NCI-H1105 (cell line): ENCODE measurements around the gene HADH.
"Not testable (repeated sequence)": the region's sequence is repeated elsewhere in the genome, so short reads cannot be mapped to it uniquely, and the experiment has no call there.

Experiments
- DNase-seq: peaks from one replicate; lab custom pipeline; 2025; lab: John Stamatoyannopoulos, UW

The HADH gene

DNA sequence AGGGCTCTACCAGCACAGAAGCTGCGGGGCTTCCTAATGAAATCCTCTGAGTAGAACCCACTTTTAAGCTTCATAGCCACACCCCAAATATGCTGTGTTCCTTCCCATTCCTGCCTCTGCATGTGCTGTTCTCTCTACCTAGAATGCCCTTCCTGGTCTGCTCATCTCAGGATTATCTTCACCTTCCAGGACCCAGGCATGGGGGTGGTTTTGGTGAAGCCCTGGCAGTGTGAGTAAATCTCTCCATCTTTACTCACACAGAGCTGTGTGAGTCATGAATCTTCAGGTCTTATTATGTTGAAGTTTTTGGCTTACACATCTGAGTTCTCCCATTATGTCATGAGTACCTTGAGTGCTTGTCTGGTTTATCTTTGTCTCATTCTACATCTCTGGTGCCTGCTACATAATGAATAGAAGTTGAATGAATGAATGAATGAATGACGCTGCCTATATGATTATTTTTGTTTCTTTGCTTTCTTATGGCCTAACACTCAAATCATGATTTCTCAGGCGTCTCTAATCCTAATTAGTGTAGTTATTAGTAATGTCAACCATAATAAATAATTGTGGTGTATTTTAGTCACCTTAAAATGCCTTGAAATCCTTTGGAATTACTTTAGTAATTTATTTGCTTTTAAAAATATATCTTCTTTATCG is 41.9 kb downstream of the HADH start:
- DNase-seq = no peak

DNA sequence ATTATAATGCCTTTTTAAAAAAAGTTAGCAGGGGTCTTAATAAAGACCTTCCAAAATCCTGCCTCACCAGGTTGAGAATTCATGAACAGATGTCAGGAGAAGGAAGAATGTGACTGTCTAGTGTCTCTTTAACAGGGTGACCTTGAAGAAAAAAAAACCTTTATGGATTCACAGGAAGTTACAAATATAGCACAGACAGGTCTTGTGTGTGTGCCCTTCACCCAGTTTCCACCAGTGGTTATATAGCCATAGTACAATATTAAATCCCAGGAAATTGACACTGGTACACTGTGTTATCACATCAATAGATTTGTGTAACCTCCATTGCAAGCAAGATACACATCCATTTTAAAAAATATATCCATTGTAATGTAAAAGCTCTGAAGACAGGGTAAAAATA is 43.7 kb downstream of the HADH start:
- no peak for DNase-seq

DNA sequence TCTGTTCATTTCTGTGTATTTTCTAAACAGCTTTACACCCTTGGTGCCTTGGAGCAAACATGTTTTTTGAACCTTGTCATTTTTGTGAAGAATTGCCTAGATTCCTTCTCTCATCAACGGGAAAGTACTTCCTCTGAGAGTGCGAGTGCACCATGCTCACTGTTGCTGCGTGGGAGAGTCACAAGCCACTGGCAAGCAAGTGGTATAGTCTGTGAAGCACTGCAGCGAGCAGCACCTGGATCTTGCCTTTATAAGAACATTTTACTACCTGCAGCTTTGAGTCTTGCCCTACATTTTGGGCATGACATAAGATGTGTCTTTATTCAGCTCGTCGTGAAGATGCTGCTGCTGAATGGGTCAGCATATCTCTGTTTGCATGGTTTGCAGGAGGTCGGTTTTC is 44.9 kb downstream of the HADH start:
- DNase-seq = no peak

DNA sequence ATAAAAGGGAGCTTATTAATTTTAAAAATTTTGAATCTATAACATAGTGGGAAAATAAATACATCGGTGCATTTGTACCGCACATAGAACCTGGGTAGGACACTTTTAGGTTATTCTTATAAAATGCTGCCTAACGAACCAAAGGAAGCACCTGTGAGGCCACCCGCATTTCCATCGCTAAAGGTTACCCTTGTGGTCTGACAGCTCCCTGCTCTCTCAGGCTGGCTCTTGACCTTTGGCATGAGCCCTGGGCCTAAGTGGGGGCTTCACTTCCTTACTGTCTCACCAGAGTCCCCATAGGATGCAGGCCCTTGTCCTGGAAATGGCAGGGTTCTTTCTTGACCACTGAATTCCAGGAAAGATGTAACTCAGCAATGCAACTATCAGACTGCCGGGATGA is 46.0 kb downstream of the HADH start:
- no peak for DNase-seq

DNA sequence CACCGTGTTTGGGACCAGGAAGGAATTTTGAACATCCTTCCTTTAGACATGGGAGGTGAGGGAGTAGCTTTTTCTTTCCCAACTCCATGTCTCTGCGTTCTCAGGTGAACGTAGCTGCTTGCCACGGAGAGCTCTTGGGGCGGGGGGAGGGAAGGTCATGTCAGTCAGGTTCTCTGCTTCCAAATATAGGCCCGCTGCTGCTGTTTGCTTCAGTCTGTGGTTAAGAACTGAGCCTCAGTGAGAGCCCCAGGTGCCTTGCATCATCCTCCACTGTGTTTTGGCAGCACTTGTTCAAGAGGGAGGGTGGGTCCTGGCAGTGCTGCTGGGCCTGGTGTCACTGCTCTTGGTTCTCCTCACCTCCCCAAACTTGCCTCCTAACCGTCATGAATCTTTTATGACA is 46.5 kb downstream of the HADH start:
- no peak for DNase-seq

DNA sequence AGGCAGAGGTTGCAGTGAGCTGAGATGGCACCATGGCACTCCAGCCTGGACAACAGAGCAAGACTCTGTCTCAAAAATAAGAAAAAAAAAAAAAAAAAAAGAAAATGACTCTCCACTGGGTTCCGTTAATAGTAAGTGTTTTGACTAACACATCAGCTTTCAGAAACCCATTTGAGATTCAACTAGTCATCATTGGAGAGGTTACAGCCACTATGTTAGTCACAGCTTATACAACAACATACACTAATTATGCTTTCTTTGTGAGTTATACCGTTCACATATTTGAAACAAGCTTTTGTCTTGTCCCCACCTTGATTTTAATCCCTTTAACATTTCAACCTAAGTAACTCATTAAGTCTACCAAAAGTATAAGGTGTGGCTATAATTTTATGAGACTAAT is 48.2 kb downstream of the HADH start:
- no peak for DNase-seq

DNA sequence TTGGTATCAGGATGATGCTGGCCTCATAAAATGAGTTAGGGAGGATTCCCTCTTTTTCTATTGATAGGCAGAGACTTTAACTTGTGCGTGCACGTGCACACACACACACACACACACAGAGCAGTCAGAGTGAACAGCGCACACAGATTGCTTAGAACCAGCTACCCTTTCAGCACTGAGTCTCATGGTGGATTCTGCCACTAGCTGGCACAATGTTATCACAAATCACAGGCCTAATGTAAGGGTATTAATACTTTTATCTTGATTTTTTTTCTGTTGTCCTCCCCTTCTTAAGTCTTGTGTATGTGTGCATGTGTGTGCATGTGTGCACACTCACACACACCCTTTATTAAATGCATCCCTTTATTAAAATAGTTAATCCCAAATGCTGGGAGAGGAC is 53.2 kb downstream of the HADH start:
- no peak for DNase-seq

DNA sequence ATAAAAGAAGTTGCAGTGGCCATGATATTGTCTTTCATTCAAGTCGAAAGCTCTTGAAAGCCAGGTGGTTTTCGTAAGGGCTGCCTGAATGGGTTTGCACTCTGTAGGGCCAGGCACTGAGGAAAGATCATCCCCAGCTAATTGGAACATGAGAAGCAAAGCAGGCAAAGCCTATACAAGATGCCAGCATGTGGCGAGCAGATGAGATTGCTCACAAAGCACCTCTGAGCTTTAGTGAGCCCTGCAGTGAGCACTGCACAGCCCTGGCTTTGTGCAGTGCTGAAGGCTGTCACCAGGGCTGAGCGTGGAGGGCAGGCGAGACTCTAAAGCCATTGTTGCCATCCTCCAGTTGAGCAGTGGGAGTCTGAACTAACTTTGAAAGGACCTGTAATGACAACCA is 53.8 kb downstream of the HADH start:
- DNase-seq = no peak

DNA sequence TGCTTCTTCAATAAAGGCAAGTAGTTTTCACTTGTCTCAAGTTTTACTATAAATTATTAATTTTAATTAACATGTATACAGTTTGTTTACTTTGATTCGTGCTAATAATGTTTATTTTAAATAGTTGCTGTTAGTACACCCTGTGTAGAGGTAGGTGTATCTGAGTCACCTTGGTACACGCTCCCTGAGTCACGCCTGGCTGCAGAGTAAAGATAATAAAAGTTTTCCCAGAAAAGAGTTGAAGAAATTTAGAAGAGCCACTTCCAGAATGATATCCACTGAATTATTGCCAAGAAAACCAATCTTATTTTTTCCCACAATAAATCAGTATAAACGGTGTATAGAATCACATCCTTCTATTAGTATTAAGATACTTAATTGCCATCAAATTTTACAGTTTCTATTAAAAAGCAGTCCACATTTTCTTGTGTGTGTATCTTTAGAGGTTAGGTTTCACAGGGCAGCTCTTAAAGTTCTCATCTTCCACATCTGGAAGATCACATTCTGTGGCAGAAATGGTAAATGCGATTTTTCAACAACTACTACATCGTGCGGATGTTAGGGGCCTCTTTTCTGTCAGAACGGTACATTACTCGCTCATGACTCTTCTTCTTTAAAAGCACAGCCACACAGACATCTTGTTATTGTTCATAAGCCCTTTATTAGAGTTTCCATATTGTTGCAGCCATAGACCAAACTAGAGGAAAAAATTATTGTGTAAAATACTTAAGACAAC is 55.4 kb downstream of the HADH start:
- no peak for DNase-seq

DNA sequence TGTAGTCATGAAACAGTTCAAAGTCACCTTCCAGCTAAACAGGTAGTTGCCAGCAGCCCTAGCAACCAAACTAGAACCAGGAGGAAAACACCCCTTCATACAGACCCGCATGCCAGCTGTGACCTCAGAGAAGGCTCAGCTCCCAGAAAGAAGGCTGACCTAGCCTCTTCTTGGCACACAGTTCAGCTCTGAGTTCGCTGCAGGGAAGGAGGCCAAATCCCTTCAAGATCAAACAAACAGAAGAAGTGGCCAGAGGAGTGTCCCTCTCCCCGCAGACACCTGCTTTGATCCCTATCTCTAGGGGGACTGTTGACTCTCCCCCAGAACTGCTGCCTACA is 56.0 kb downstream of the HADH start:
- DNase-seq = no peak

DNA sequence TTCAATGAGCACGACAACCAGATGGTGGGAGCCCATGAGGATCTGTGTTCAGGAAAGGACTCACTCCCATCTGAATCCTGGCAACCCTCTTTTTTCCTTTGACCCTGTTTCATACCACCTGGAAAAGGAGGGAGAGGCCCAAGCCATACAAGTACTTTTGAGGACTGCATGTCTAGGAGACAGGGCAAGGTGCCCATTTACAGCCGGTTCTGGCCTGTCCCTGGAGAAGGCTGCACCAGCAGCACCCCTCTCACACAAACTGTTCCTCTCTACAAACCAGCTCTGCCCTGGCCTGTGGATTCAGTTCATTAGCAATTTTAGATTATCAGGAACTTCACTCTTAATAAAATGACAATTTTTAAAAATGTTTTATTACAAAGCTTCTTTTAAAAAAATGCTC is 57.5 kb downstream of the HADH start:
- no peak for DNase-seq

DNA sequence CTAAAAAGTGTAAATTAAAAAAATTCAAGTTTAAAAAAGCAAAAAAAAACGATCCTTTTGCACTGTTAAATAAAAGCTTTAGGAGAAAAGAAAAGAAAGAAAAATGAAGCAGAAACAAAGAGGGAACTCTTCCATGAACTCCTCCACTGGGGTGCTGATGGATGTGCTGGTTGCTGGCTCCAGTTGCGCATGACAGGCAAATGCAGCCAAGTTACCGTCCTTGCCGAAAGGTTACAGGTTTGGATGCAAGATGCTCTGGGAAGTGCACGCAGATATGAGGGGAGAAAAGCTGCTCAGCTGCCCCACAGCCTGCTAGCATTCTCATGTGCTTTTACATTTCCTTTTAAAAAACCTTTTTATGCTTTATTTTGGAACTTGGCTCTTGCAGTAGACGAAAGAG is 58.5 kb downstream of the HADH start:
- DNase-seq = no peak

DNA sequence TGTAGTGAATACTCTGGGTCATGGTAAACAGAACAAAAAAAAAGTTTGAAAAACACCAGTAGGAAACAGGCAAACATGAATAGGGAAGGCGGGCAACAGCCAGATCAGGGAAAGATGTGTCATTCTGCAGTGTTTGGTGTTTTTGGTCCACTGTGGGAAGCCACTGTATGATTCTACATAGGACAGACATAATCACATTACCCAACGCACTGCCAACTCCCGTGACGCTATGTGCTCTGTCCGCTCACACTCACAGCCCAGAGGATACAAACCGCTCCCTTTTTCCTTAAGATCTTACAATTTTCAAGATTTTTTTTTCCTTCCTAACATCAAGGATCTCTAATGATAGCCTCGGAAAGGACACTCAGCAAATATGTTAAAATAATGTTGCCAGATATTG is 59.3 kb downstream of the HADH start:
- no peak for DNase-seq

DNA sequence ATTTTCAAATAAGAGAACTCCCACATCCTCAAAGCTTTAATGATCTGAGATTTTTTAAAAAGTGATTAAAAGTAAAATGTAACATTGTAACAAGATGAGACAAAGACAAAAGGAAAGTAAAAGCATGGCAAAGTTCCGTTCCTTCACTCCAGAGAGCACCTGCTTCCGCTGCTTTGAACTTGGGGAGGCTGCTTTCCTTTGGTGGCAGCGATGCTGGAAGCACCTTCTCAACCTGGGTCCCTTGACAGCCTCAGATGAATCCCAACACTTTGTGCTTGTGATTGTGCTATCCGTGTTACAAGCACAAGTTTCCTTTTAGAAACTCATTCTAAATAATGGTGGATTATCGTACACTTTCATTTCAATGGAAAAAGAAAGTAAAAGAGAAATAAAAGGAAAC is 59.7 kb downstream of the HADH start:
- no peak for DNase-seq

DNA sequence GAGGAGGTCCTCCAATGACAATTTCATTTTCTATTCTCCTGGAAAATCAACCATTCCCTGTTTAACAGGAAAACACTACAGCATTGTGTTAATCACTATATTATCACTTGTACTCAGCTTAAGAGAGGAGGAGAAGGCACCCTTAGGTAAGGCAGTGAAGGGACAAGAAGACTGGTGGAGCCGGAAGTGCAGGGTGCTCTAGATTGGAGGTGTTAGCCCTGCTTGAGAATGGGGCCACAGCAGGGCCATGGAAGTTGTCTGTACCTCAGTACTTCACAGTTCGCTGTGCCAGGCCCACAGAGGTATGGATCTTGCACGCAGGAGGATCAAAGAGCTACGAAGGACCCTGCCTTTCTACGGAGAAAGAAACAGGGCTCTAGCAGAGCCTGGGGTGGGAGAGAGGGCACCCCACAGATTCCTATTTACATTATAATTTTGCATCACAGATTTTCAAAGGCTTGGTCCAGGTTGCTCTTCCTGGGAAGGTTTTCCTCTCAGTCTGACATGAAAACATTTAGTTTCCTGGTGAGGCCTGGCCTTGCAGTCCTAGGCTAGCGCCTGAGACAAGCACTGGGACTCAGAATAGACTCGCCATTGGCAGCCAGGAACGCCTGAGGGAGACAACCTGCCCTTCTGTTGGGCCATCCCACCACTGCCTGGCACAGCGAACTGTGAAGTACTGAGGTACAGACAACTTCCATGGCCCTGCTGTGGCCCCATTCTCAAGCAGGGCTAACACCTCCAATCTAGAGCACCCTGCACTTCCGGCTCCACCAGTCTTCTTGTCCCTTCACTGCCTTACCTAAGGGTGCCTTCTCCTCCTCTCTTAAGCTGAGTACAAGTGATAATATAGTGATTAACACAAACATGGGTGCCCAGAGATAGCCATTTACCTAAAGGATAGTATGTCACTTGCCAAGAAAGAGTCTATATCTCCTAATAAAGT is 60.8 kb downstream of the HADH start:
- not testable (repeated sequence) for DNase-seq

DNA sequence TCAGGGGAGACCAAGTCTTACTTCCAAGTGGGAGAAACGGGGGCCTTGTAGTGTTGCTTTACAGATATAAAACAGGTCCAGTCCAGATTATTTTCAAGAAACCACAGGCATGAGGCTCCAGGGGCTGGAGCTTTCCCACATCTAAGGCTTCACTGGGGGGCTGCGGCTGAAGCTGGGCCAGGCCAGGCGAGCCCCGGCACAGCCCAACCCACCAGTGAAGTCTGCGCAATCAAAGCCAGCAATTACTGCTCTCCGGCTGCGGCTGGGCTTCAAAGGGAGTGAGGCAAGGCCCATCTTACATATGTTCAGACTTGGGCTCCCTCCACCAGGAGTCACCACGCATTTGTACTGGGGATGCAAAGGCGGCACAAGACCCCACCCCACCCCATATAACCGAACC is 61.7 kb downstream of the HADH start:
- DNase-seq = no peak

DNA sequence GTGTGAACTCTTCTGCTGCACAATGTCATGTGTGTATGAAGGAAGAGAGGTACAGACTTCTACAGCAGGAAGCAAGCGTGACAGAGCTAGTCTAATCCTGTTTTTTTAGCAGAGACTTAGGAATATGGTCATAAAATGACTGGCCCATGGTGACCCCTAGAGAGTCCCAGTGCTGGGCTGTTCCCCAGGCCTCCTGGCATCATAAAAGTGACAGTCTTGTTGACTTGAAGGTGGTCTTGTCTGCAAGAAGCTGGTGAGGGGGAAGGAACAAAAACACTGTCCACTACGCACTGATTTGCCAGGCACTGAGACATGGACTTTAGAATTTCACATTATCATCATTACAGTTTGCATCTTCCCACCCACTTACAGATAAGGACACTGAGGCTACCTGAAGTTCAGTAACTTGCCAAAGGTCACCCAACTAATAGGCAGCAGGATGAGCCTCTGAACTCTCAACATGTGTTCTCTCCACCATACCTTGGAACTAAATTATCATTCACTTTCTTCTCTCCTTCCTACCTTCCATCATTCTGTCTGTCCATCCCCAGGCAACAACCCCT is 63.0 kb downstream of the HADH start:
- no peak for DNase-seq

DNA sequence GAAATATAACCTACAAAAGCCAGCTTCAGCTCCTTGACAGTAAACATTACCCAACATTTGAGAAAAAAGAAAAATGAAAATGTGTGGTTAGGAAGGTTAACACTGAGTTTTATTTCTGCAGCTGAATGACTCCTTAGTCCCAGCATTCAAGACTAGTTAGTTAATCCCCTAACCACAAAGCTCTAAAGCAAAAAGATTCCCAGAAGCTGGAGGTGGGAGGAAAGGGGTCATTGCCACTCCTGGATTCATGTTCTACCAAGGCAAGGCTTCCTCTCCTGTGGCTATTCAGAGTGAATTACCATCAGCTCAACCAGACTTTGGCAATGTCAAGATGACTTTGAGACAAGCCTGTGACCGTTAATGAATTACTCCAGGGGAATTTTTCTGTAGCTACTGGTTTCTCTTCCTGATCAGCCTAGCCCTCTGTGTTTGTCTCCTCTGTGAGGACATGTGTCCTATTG is 63.6 kb downstream of the HADH start:
- DNase-seq = no peak

DNA sequence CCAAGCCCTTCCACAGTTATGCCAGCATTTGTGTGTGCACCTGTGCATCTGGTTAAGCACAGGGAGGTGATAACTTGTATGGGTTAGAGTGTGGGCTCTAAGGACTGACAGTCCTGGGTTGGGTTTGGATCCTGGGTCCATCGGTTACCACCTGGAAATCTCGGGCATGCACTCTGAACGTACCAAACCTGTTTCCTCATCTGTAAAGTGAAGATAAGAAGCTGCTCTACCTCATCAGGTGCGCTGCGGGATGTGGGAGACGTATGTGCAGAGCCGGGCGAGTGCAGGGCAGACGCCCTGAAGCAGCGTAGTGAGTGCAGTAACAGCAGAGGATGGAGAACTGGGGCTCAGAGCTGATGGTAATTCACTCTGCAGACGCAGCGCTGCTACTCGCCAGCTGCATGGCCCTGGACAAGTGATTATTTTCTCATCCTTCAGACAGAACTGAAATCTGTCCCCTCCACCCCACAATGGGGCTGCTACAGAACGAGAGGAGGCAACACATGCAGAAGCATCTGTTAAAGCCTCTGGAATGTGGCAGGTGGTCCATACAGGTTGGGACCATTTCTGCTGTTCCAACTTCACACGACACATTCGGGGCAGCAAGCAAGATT is 64.4 kb downstream of the HADH start:
- no peak for DNase-seq

DNA sequence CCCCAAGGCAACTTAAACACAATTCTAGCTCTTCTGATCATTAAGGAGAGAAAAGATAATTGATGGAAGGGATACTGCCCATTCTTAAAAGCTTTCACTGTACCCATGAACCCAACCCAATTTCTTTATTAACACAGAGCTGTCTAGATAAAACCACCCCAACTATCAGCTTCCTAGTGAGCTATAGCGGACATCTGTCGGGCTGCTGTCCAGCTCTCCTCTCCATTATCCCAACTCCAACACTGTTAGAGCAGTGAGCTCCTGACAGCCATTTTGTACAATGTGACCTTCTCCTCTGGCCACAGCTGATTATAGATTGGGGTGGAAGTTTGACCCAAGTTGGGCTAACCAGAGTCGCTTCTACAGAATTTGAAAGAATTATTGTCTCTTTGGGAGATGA is 66.1 kb downstream of the HADH start:
- no peak for DNase-seq

DNA sequence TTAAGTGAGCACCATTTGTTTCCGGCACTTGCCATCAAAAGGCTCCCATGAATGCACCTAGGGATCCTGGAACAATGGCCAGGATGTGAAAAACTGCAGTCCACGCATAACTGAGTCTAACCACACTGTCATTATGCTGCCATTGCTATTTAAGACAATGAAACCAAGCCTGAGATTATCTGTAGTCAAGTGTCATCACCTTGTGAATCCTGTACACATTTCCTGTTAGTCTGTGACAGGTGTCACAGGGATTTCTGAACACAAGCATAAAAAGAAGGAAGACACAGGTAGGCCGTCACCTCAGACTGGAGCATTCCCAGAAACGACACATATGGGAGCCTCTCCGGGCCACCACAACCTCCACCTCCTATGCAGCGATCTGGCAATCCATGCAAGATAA is 66.7 kb downstream of the HADH start:
- no peak for DNase-seq
